Panc1 (cell line): ENCODE results near the gene NDST1. TPM values are rescaled to one million over a fixed set of nuclear protein-coding genes. Genes with fewer than 3 reads are reported as not detected.

Experiments
- ATAC-seq: fragments of 200-7000 bp; cut with Tn5 transposase; 2 replicates; pipeline ENCODE4 v1.9.1; 2020; ENCODE audit warnings: mild to moderate bottlenecking, moderate library complexity
- BruUV-seq: library from RNA; stranded (reverse); fragments of 400-500 nt; replicated peaks from 2 replicates; lab custom pipeline; 2021; lab: Mats Ljungman, UMichigan
- CTCF ChIA-PET: fragments of 300-600 bp; sonication (Branson Sonifier 250); formaldehyde crosslinking; loops from one replicate; lab custom pipeline; 2022; ENCODE audit warnings: antibody characterized with exemption; lab: Charles Lee
- POLR2A ChIA-PET: fragments of 300-600 bp; sonication (Branson Sonifier 250); formaldehyde crosslinking; loops from one replicate; lab custom pipeline; 2022; ENCODE audit warnings: antibody characterized with exemption; lab: Charles Lee
- DNase-seq: peaks from one replicate; pipeline ENCODE4 v3.0.0-alpha.2; 2010; ENCODE audit warnings: low read depth, low spot score
- H3K27ac ChIP-seq: 2 replicates; pipeline ENCODE4 v1.5.1; 2011; ENCODE audit warnings: mild to moderate bottlenecking, low read length, inconsistent platforms
- H3K27me3 ChIP-seq: fragments of 200-500 bp; sonication (Bioruptor generic); 2 replicates; pipeline ENCODE4 v1.6.0; 2014; ENCODE audit warnings: low read length, inconsistent platforms; ENCODE audit not compliant: control insufficient read depth, insufficient read depth
- H3K36me3 ChIP-seq: fragments of 200-500 bp; sonication (Bioruptor generic); 2 replicates; pipeline ENCODE4 v1.5.1; 2014; ENCODE audit warnings: inconsistent platforms, mild to moderate bottlenecking, low read length, moderate library complexity; ENCODE audit not compliant: control insufficient read depth, insufficient read depth
- H3K4me1 ChIP-seq: 2 replicates; pipeline ENCODE4 v1.5.1; 2011; ENCODE audit warnings: inconsistent platforms, mild to moderate bottlenecking, low read length, moderate library complexity; ENCODE audit not compliant: control insufficient read depth, insufficient read depth
- H3K4me3 ChIP-seq, 2 experiments: 2 replicates each; pipeline ENCODE4 v1.5.1; 2011 to 2012; ENCODE audit warnings: low read depth in 2 of 2, low read length in 2 of 2, mild to moderate bottlenecking in 2 of 2, inconsistent platforms in 1 of 2, moderate library complexity in 1 of 2
- H3K9me3 ChIP-seq: fragments of 200-500 bp; sonication (Bioruptor generic); 2 replicates; pipeline ENCODE4 v1.5.1; 2014; ENCODE audit warnings: low read depth, mild to moderate bottlenecking, inconsistent platforms, low read length, moderate library complexity; ENCODE audit not compliant: control insufficient read depth, insufficient read depth
- CTCF ChIP-seq: fragments of 450-650 bp; IDR thresholded peaks from 2 replicates; pipeline ENCODE4 v1.5.1; 2017; ENCODE audit warnings: mild to moderate bottlenecking
- POLR2AphosphoS5 ChIP-seq: IDR thresholded peaks from 2 replicates; pipeline ENCODE4 v1.6.1; 2012; ENCODE audit warnings: mild to moderate bottlenecking, low read depth, low read length, moderate library complexity
- REST ChIP-seq, 2 experiments: IDR thresholded peaks; 2 replicates each; pipeline ENCODE4 v1.6.1; 2011 to 2012; ENCODE audit warnings: low read depth in 2 of 2, control low read depth in 1 of 2, low read length in 1 of 2, mild to moderate bottlenecking in 1 of 2, moderate library complexity in 1 of 2; ENCODE audit not compliant: insufficient read depth in 1 of 2
- SIN3A ChIP-seq: IDR thresholded peaks from 2 replicates; pipeline ENCODE4 v1.6.1; 2012; ENCODE audit warnings: low read depth, mild to moderate bottlenecking, low read length, moderate library complexity, borderline replicate concordance; ENCODE audit not compliant: insufficient read depth
- TCF7L2 ChIP-seq: IDR thresholded peaks from 2 replicates; pipeline ENCODE4 v1.6.1; 2011; ENCODE audit warnings: mild to moderate bottlenecking, low read depth, low read length, inconsistent platforms
- in situ Hi-C: cut with HindIII; loops from 2 replicates; pipeline ENCODE4 v1.10.0; 2016; ENCODE audit warnings: low sequenced_read_pairs, low pct_unique_long_range_greater_than_20kb
- intact Hi-C: fragments of 100-400 bp; cut with micrococcal nuclease; formaldehyde crosslinking; loops from one replicate; pipeline ENCODE4 v1.10.0; 2022; ENCODE audit not compliant: unreplicated experiment
- total RNA-seq: library from RNA; stranded (reverse); gene quantifications from one replicate; pipeline ENCODE4 v1.2.1, GENCODE V29; 2021; ENCODE audit not compliant: unreplicated experiment

NDST1 gene
- total RNA-seq, 1 experiment from 2014 or later = 142 TPM

GRCh38 chr5:150593996-150594395 is 86.1 kb downstream of the NDST1 start:
- no peak overlapping the region for H3K27ac ChIP-seq
- ChIA-PET CTCF (no interaction called here), POLR2A (no interaction called here)
- no TSS peak for BruUV-seq
- no peak overlapping the region for H3K4me3 ChIP-seq
- H3K9me3 ChIP-seq = no peaks in the 10 kb centered on the region
- no peaks in the 10 kb centered on the region for H3K4me1 ChIP-seq
- H3K36me3 ChIP-seq = no peaks in the 10 kb centered on the region
- ATAC-seq (no peak), DNase-seq (no peak)
- H3K27me3 ChIP-seq = no peaks in the 10 kb centered on the region
- TF ChIP-seq POLR2AphosphoS5 (no peak), TCF7L2 (no peak), REST (IDR thresholded peaks at IDR 0.05; ENCODE audit: insufficient read depth in 1 of 2, low read depth in 2 of 2, low read length in 1 of 2) (no peak), CTCF (no peak), SIN3A (no peak)
- intact Hi-C loops (no loop called here), in situ Hi-C loops (no loop called here)

DNA sequence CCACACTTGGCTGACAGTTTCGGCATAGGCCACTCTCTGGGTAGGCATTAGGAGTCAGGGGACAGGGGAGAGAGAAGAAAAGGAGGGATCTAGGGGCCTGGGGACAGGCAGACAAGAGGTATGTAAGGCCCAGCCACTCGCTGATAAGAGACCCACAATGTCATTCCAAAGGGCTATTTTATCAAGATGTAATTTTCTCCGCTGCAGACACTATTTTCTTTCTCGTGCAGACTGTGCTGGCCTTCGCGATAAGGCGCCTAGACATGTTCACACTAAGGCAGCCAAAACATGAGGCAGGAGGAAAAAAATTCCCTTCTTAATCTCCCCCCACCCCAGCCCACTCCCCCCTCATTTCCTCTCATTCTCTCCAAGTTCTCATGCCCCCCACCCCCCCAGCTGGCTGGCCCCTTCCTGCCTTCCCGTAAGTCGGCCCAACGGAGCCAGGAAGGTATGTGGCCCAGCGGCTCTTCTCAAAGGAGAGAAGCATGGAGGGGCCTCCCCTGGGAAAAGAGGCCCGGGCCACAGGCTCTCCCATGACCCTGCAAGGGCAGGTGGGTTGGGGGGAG is 87.6 kb downstream of the NDST1 start:
- no peak for ATAC-seq
- Histone ChIP-seq H3K4me3 (no peak overlapping the region), H3K9me3 (no peaks in the 10 kb centered on the region), H3K36me3 (no peaks in the 10 kb centered on the region), H3K4me1 (peaks cover 11% of the 10 kb centered on the region), H3K27me3 (no peaks in the 10 kb centered on the region), H3K27ac (no peak overlapping the region)
- POLR2A ChIA-PET = no interaction called here
- in situ Hi-C loops (no loop called here), intact Hi-C loops (no loop called here)
- TF ChIP-seq SIN3A (no peak), POLR2AphosphoS5 (no peak), TCF7L2 (no peak)
- DNase-seq = no peak
- CTCF ChIA-PET = no interaction called here
- BruUV-seq = no TSS peak

- intact Hi-C loops (no loop called here), in situ Hi-C loops (no loop called here)
- ATAC-seq (no peak), DNase-seq (no peak)
- BruUV-seq = no TSS peak
- H3K36me3 ChIP-seq = no peaks in the 10 kb centered on the region
- ChIA-PET POLR2A (no interaction called here), CTCF (no interaction called here)
- H3K4me1 ChIP-seq = peaks cover 12% of the 10 kb centered on the region
- TF ChIP-seq SIN3A (no peak), TCF7L2 (no peak), REST (IDR thresholded peaks at IDR 0.05; ENCODE audit: insufficient read depth in 1 of 2, low read depth in 2 of 2, low read length in 1 of 2) (no peak), CTCF (no peak), POLR2AphosphoS5 (no peak)
- H3K4me3 ChIP-seq = no peak overlapping the region
- H3K9me3 ChIP-seq = no peaks in the 10 kb centered on the region
- H3K27me3 ChIP-seq = no peaks in the 10 kb centered on the region
- H3K27ac ChIP-seq = no peak overlapping the region
Observed at GRCh38 chr5:150596313-150596712, 88.4 kb downstream of the NDST1 start.
